ENCODE results near the gene MVK.

DNA sequence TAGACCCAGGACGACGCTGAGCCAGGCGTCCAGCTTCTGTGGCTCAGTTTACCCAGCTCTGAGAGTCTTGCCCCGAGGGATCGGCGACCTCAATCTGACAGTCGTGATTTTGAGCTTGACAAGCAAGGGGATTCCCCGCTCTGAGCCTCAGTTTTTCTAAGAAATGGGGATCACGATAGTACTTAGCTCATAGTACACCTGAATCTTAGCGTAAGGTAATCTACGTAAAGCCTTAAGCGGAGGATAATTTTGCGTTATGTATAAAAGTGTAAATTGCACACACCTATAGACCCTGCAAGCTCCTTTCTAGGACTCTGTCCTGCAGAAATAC is 285 bp downstream of the MVK start:
- TF ChIP-seq CTCF (IDR thresholded peaks at IDR 0.05) (no peak), POLR2A (IDR thresholded peaks at IDR 0.05) (no peak)
